GM19438 (cell line): ENCODE measurements around the gene TMEM87B.

Source experiments
- ATAC-seq: cut with Tn5 transposase; IDR thresholded peaks from one replicate; pipeline ENCODE4 v1.9.1; 2021; ENCODE audit warnings: low read depth; ENCODE audit not compliant: unreplicated experiment

TMEM87B gene, protein sequence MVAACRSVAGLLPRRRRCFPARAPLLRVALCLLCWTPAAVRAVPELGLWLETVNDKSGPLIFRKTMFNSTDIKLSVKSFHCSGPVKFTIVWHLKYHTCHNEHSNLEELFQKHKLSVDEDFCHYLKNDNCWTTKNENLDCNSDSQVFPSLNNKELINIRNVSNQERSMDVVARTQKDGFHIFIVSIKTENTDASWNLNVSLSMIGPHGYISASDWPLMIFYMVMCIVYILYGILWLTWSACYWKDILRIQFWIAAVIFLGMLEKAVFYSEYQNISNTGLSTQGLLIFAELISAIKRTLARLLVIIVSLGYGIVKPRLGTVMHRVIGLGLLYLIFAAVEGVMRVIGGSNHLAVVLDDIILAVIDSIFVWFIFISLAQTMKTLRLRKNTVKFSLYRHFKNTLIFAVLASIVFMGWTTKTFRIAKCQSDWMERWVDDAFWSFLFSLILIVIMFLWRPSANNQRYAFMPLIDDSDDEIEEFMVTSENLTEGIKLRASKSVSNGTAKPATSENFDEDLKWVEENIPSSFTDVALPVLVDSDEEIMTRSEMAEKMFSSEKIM

DNA sequence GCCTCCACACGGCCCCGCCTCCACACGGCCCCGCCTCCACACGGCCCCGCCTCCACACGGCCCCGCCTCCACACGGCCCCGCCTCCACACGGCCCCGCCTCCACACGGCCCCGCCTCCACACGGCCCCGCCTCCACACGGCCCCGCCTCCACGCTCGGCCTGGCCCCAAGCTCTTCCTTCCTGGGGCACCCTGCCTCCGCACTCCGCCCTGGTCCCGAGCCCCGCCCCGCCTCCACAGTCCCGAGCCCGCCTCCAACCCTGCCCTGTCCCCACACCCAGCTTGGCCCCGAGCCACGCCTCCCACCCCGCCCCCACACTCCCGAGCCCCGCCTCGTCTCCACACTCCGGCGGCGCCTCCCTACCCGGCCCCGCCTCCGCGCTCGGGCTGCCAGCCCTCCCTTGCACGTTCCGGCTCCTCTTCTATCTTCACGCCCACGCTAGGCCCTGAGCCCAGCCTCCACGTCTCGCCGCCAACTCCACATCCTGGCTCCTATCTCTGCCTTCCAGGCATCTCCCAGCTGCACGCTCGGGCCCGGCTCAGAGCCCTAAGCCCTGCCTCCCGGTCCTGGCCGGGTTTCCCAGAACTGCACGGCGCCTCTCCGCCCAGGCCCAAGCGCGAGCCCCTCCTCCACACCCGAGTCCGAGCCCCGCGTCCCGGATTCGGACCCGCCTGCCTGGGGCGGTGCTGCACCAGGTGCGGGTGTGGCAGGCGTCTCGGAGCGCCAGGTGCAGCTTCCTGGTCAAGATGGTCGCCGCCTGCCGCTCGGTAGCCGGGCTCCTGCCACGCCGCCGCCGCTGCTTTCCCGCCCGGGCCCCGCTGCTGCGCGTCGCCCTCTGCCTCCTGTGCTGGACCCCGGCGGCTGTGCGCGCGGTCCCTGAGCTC is at the start of gene TMEM87B:
TSS of gene TMEM87B (plus strand) at position 423 of the 883 bp plus-strand sequence. CDS start at position 746, 323 bp downstream.
- ATAC-seq = peak; percentile 62

DNA sequence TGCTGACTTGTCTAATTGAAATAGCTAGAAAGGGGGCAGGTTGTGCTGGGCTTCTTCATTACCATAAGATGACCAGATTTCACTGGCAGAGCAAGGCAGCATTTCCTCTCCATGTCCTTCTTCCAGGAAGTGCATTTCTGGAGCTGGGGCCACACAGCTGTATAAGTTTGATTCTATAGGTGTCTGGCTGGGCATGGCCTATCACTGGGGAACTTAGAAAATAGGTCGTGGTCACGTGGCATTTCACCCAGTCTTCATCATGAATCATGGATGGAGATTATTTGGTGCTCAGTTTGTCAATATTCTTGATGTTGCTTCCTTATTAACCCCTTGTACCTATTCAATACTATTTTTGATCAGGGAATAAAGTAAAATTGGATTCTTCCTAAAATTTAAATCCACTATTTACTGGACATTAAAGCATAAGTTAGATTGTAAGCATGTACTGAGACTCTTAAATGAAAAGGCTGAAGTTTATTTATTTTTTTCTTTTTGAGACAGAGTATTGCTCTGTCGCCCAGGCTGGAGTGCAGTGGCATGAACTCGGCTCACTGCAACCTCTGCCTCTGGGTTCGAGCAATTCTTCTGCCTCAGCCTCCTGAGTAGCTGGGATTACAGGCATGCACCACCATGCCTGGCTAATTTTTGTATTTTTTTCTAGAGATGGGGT is 49.5 kb upstream of the TMEM87B start:
- no peak for ATAC-seq

DNA sequence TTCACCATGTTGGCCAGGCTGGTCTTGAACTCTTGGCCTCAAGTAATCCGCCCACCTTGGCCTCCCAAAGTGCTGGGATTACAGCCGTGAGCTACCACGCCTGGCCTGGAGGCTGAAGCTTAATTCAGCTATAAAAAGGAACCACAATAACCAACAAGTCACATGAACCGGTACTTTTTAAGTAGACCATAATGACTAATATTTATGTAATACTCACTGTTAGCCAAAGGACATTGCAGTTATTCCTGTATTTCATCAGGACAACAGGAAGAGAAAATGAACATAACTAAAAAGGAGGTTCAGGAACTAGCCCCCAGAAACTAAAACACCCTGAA is 49.0 kb upstream of the TMEM87B start:
- ATAC-seq = no peak

DNA sequence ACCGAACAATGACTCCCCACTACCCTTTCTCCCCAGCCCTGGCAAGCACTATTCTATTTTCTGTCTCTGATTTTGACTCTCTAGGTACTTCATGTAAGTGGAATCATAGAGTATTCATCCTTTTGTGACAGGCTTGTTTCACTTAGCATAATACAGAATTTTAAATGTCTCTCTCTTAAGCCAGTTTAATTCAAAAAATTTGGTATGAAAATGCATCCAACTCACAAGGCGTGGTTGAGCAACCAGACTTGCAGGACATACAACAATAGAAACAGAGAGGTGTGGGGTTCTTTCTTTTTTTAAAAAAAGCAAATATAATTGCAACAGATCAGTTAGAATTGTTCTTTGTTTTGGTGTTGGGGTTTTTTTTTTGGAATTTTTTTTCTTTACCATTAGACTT is 47.6 kb upstream of the TMEM87B start:
- ATAC-seq = no peak

DNA sequence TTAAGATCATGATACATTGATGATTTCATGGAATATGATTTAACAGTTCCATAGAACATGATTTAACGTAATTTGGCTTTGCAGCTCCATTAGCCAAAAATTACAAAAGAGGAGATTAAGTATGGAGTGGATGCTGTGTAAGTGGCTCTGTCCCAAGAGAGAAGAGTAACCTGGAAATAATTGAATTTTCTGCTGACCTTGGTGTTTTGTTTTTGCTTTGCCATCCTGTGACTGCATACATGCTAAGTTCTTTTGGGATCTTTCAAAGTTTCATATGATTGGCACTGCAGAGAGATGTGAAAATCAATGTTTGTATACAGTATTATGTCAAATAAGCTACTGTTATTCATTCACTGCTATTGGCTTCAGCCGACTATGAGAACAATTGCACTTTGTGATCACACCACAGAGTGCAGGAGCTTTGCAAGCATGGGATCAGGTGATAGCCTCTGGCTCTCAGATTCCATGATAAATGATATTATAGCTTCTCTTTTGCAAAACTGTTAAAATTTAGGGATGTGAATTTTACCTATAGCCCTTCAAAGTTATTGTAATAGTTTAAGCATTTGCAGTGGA is 46.1 kb upstream of the TMEM87B start:
- ATAC-seq = no peak

DNA sequence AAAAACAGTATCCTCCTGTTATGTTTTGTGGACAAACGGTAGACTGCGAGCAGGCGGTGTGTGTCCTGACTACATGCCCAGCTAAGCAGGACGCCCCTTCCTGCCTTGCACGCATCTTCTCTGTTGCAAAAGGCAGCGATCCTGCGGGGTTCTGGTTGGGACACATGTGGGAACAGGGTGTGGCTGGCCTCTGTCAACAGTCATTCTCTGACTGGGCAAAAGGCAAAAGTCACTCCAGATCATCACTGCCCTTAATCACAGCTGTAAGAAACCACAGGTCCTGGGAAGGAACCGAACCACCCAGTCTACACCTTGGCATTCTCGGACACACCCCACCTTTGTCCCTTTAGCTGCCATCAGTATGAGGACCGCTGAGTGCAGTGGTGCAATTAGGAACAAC is 44.3 kb upstream of the TMEM87B start:
- no peak for ATAC-seq

DNA sequence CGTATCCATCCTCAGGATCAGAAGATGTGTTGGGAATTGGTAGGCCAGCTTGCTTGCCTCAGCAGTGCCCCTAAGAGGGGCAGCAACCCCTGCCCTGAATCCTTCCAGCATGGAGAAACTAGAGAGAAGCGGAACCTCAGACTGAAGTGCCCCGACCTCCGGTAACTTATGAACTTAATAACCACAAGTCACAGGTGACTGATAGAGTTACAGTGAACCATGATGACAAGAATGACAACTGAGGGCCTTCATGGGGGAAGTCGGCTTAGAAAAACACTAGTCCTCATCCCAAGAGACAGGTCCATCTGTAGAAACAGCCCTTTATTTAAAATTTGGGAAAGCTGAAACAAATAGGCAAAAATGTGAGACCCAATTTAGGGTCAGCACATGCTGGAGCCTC is 42.5 kb upstream of the TMEM87B start:
- no peak for ATAC-seq

DNA sequence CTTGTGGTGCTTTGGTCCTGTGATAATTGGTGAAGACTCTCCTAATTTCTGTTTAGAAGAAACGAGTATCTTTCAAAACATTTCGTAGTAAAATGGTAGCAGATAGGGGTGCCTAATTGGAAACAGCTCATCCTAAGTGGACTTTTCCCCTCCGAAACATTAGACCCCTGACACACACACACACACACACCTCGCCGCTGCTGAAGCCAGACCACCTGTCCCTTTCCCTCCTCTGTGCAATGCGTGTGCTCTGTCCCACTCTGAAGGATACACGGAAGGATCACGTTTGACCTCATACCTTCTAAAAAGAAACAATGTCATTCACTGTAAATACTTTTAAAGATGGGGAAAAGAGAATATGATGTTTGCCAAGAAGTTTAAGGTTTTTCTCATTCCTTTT is 36.2 kb upstream of the TMEM87B start:
- ATAC-seq = no peak

DNA sequence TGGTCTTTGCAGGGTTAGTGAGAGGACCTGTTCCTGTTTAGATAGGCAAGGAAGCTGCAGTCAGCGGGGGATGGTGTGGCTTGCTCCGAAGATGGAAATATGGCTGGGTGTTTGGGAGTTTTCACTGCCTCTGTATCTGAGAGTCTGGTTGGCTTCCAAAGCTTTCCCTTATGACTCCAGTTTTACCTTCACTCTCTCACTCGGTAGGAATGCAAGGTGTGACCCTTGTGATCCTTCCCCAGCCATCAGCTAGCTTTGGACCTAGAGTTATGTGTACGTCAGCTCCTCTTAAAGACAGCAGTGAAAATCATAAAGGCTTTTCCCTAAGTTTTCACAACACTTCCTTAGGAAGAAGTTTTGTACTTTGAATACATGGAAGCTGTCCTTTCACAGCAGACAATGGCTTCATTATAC is 35.5 kb upstream of the TMEM87B start:
- ATAC-seq = no peak

DNA sequence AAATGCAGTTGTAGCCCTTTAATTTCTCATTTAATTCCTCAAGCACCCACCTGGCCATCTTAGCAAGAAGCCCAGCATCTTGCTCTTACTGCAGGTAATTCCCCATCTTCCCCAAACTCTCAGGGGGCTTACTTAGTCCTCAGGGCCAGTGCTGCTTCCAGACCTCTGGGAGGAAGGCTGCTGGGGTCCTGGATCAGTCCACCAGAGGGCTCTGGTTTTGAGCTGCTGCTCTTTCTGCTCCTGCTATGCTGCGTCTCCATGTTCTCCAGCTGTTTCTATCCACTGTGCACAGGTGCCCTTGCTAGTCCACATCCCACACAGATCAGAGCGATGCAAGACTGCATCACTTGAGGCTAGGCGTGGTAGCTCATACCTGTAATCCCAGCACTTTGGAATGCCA is 34.5 kb upstream of the TMEM87B start:
- ATAC-seq = no peak

DNA sequence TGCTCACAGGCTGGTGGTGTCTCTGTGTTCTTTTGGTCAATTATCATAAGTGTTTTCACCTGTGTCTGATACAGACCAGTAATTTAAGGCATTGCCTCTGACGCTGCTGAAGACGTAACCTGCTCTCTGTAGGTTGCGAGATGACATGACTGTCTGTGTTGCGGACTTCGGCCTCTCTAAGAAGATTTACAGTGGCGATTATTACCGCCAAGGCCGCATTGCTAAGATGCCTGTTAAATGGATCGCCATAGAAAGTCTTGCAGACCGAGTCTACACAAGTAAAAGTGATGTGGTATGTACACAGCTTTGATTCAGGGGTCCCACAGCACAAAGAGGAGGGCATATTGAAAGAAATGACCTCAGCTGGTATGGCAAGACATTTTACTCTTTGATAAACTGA is 33.8 kb upstream of the TMEM87B start:
- ATAC-seq = no peak

DNA sequence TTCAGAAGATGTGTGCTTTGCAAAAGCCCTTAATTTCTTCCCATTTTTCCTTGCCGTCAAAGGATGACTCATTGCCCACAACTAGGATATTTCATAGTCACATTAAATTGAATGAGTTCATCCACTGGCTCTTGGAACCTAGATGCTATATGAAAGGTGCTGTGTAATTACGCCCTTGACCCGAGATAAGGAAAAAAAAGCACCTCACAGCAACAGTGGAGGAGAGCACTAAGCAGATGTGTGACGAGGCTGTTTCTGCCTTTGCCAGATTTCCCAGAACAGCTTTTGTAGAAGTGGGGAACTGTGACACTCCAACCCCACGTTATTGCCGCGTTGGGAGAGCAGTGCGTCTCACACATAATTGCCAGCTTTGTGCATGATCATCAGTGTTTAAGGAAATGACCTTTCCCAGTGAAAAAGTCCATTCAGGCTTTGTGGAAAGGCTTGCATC is 33.3 kb upstream of the TMEM87B start:
- no peak for ATAC-seq

DNA sequence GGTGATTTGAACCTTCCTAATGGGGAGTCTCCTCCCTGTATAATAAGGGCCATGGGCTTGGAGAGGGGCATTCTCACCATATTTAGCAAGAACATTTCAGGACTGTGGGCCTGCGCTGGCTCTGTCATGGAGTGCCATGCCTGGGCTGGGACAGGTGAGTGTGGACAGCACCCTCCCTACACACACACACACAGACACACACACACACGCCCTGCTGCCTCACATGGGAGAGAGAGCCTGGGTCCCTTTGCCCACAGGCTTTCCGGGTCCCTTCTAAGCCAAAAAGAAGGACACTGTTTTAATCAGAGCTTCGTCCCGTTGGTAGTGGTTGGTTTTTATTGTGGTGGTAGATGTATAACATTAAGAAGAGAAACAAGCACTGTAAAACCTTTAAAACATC is 31.4 kb upstream of the TMEM87B start:
- ATAC-seq = no peak

DNA sequence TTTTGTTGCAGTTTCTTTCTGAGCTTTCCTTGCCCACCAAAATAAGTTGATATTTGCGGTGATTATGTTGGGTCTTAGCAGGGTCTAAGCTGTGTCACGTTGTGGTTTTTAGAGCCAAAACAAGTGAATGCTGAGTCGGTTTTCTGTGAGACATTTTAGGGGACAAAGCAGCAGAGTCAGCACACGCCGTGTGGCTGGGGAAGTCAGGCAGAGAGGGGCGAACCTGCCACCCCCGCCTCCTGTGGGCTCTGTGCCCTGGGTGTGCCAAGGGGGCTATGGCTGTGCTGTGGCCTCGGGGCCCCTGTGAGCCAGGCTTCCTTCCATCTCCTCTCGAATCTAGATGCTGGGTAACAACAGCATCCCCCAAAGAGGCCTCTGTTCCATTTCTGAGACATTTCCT is 30.8 kb upstream of the TMEM87B start:
- no peak for ATAC-seq

DNA sequence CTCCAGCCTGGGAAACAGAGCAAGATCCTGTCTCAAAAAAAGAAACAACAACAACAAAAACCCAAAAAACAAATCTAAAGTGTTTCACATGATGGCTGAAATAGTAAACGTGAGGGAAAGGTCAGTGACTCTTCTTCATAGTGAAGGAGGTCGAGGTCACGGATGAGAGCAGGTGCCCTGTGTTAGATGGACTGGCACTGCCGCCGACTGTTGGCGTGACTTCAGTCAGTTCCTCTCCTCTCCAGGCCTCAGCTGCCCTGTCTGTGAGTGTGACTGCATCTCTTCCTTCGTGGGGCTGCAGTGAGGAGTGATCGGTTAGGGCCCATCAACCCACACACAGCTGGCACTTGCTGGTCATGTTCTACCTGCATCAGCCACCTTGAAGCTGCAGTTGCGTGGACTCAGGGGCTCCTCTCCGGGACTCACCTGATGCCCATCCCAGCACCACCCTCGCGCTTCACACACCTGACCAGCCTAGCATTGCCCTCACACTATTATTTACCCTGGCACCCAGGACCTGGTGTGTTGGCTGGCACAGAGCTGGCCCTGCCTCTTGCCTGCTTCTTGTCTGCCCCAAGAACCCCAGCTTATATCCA is 30.1 kb upstream of the TMEM87B start:
- ATAC-seq = no peak

DNA sequence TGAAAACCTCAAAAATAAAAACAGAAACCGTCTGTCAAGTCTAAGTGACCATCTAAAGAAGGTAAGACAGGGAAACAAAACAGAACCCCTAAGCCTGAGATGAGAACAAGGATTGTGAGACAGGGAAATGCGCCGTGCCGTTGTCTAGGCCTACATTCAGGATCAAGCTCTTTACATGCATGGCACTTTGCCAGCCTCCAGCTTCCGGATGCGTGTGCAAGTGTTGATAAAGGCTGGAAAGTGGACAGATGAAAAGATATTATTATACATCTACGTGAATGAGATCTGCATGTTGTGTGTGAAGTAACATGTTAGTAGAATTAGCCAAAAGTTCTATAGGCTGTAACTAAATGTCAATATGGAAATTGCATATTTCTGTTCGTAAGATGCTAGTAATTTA is 28.6 kb upstream of the TMEM87B start:
- no peak for ATAC-seq

DNA sequence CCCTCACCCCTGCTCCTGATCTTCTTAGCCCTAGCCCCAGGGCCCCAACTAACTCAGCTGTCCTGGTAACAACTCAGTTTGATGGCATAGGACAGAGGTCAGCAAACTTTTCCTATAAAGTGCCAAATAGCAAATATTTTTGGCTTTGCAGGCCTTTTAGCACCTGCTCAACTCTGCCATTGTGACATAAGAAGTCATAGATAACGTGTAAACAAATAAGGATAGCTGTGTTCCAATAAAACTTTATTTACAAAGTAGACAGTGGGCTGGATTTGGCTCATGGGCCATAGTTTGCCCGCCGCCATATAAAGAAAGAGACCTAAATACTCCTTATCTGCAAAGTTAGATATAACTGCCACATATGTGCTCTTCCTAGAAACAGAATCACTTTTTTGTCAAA is 27.3 kb upstream of the TMEM87B start:
- no peak for ATAC-seq

DNA sequence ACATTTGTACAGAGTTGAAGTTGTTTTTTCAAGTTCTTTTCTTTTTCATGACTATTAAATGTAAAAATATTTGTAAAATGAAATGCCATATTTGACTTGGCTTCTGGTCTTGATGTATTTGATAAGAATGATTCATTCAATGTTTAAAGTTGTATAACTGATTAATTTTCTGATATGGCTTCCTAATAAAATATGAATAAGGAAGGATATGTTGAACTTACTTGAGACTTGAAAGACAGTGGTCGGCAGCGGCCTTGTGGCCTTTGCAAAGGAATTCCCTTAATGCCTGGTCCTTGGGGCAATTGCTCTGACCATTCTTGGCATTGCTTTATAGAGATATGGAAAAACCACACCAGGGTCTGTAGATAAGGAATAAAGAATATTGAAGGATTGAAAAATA is 25.9 kb upstream of the TMEM87B start:
- ATAC-seq = no peak

DNA sequence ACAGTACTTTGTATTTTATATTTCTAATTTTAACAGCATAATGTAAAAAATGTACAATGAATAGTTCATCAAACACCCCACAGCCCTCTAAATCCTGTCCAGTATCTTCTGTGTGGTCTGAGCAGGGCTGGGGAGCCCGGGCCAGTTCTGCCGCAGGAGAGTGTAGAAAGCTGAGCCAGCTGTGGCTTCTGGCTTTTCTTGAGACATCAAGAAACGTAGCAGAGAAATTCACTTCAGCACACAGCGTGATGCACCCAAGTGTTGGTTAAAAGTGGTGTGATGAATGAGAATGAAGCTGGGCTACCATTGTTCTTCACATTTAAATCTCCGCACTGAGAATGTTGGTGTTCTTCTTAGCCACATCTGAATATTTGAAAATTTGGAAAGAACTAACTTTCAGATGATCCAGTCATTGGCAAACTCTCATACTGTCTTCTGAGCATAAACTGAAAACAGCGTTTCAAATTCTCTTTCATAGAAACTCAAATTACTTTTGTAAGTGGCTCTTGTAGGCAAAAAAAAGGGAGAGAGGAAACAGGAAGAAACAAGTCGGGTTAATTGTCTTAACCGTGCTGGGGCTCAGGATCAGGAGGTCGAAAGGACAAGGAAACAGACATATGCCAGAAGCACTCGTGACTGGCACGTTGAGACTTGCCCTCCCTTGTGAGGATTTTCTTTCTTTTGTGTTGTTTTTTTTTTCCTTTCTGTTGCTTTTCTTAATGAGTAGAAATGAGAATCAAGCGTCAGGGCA is 23.4 kb upstream of the TMEM87B start:
- ATAC-seq = no peak

DNA sequence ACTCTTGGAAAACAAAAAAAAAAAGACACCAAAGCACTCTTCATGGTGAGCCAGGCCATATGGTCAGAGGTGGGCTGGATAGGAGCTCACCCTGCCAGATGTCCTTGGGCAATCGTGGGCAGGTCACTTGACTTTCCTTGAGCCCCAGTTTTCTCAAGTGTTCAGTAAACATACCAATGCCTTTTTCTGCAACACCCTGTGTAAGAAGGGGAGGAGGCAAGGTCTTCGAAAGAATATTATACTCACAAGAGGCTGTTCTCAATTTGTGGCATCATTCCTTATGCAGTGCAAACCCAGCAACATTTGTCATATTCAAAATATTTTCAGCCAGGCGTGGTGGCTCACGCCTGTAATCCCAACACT is 22.9 kb upstream of the TMEM87B start:
- no peak for ATAC-seq
